DMS153 (cell line): ENCODE measurements around the gene SLC15A5.

Source experiments
- DNase-seq: peaks from one replicate; lab custom pipeline; 2025; lab: John Stamatoyannopoulos, UW

Gene SLC15A5, protein sequence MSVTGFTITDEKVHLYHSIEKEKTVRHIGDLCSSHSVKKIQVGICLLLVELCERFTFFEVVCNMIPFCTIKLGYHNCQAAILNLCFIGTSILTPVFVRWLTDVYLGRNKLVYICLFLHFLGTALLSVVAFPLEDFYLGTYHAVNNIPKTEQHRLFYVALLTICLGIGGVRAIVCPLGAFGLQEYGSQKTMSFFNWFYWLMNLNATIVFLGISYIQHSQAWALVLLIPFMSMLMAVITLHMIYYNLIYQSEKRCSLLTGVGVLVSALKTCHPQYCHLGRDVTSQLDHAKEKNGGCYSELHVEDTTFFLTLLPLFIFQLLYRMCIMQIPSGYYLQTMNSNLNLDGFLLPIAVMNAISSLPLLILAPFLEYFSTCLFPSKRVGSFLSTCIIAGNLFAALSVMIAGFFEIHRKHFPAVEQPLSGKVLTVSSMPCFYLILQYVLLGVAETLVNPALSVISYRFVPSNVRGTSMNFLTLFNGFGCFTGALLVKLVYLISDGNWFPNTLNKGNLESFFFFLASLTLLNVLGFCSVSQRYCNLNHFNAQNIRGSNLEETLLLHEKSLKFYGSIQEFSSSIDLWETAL

DNA sequence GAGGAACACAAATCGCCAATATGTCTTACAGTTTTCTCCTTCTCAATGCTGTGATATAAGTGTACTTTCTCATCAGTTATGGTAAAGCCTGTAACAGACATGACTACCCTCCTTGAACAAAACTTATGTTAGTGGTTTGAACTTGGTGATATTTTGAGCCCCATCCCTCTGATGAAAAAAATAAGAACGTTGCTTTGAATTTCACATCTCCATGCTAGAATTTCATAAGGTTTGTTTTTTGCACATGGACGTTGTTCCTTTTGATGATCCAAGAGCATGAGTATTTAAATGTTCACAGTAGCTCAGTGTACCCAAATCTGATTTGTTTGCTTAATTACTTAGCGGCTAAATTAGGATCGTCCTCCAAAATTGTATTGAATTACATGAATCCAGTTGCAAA lies at the start of gene SLC15A5:
TSS of gene SLC15A5 (minus strand) at position 101 of the 400 bp plus-strand sequence. CDS start at position 101, 0 bp downstream.
- no peak for DNase-seq

DNA sequence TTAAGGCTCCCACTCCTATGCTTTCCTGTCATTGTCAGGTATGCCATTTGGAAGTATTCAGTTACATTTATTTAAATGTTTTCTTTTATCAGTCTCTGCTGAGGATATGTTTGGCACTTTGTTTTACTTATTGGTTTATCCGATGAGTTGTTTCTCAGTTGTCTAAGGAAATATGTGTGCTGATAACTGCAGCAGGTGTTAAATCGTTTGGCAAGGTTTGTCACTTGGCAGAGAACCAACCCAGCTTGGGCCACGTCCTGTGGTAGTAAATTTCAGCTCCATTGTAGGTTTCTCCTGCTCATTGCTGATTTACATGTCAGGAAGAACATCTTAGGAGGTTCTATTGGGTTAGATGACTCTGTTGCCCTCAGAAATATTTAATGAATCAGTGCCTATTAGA lies 47.9 kb upstream of the SLC15A5 start:
- DNase-seq, result peak; percentile 69

DNA sequence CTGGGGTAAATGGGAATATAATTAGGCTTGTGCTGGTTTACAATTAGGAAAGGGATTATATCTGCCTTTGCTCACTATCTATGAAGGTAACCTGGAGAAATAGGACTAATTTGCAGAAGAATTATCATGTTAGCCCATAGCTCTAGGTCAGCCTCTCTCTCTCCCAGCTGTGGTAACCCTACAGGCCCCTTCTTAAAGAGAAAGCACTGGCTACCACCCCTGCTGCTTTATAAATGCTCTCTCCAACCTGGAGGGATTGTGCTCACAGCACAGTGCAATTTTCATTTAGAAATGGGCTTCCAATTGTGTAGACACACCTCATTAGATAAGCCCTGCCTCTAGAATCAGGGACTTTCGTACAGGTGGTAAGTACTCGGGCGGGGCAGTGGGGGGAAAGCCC lies 47.3 kb upstream of the SLC15A5 start:
- DNase-seq, result no peak

DNA sequence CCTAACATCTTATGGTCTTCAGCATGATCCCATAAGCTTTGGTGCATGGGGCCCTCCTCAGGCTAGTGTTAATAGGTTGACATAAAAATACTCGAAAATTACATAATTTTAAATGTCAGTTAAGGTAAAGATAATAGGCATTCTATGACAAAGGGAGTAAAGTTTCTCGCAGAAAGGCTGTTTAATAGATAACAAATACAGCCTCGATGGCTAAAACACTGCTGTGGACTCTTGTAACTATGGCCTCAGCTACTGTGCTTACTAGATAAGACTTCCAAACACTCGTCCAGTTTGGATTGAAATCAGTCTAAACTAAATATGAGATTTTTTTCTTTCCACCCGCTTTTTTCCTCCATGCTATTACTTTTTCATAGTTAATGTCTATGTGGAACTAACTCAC lies 46.8 kb upstream of the SLC15A5 start:
- no peak for DNase-seq

DNA sequence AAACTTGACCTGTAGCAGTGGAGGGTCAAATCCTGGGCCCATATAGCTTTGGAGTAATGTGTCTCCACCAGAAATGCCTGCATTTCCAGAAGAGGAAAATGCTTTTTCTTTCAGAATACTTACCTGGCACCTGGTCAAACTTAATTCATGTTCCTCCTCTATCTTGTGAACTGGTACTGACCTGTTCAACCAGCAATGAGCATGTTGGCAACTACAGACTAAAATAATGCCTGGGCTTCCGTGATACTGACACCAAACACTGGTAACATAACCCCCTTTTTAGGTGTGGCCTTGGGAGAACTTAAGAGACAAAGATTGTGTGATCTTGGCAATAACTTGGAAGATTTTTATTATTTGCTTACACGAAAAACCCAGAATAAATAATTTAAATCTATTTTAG lies 46.2 kb upstream of the SLC15A5 start:
- DNase-seq, result no peak

DNA sequence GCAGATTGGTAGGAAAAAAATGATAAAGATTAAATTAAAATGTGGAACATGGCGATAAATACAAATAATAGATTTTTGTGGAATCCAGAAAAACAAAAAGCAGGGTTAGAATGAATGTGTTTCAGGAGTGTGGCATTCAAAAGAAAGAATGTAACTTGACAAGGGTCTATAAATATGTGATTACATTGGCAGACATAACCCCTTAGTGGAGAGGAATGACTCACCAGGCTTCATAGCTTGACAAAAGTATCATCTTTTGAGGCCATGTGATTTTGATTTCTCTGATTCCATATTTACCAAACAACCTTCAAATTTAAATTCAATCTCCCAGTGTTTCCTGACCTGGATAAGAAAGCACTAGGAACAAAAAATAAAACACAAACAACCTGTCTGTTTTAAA lies 45.5 kb upstream of the SLC15A5 start:
- DNase-seq, result no peak

DNA sequence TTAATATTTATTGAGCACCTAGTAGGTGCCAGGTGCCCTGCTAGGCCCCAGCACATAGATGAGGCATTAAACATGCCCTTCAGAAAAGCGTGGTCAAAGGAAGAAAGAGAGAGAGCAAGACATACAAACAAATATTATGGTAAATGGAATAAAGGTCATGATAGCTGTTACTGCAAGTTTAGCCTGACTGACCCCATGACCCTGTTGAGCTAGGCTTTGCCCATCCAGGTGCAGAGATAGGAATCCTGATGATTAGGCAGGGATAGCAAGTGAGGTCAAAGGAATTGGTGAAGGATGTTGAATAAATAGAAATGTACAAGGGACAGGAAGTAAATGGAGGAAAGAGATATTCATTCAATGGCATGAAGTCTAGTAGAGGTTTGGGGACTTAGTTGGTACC lies 33.4 kb upstream of the SLC15A5 start:
- no peak for DNase-seq

DNA sequence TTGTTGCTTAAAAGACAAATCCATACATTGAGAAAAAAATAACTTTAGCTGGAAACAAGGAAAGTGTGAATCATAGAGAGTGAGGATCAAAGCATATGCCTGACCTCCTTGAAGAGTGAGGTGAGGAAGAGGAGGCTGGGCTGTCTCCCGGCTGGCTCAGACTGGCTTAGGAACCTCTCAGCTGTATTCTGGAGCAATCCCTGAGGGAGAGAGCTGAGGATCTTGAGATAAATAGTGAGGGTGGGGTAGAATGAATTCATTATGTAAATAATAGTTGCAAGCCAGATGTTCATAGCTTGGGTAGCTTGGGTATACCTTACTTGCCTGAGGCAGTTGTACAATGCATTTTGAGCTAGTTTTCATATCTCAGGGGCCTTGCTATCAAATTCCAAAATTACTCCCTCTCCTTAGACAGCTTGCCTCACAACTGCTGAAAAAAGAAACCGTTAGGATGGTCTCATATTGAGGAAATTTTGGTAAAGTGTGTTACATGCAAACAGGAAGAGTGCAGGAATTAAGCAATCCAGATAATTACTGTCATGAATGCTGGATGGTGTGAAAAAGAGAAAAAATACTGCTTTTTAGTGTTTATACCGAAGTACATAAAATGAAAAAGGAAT lies 30.5 kb upstream of the SLC15A5 start:
- no peak for DNase-seq

DNA sequence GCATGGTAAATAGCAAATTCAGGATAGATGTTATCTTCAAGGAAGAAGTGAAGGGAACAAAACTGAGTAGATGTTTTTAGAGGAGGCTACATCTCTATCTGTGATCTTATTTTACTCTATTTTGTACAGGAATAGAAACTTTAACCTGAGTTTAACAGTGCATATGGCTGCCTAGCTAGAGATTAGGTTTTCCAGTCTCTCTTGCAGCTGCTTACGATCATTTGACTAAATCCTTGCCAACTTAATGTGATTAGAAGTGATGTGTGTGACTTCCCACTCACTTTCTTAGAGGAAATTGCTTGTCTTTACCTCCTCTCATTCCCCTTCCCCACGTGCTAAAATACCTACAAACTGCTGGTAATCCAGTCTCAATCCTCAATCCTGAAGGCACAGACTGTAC lies 26.5 kb upstream of the SLC15A5 start:
- DNase-seq, result no peak

DNA sequence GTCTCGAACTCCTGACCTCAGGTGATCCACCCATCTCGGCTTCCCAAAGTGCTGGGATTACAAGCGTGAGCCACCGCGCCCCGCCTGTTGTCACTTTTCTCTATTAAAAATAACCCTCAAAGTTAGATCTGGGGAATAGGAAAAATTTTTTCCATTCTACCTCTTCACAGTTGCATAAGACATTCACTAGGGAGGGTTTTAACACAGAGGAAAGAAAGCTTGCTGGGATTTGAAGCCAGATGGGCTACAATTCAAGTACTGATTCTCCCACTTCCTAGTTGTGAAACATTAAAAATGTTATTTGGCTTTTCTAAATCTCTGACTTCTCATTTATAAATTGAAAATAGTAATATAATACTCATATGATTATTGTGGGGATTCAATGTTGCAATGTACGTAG lies 23.3 kb upstream of the SLC15A5 start:
- DNase-seq, result no peak

DNA sequence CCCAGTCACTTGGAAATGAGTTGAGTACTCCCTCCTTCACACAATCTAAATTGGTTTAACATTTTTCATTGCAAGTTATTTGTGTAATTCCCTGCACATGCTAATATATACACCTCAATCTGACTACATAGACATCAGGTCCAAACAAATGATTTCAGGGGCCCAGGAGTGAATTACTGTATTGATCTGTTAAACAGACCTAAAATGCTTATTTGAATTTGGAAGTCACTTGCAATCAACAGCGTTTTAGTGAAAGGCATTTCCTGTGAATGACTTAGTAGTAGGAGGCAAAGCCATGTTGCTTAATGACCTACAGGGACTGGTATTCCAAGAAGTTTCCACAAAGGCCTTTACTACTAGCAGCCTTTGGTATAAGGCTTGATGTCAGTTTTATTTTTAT lies 22.6 kb upstream of the SLC15A5 start:
- DNase-seq, result no peak

DNA sequence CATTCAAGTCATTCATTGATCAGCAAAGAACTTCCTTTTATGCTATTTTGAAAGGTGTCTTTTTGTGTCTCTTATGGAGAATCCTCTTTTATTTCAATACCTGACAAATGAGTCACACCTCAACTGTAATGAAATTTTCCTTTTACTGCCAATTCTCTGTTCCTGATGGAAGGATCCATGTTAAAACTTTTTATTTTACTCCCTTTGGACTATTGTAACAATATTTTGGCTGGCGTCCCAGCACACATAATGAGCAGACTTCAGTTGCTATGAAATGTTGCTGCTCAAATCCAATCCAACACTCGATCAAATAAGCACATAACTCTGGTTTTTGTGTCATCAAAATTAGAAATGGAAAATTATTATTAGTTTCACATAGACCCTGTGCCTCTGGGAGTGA lies 21.9 kb upstream of the SLC15A5 start:
- DNase-seq, result no peak

DNA sequence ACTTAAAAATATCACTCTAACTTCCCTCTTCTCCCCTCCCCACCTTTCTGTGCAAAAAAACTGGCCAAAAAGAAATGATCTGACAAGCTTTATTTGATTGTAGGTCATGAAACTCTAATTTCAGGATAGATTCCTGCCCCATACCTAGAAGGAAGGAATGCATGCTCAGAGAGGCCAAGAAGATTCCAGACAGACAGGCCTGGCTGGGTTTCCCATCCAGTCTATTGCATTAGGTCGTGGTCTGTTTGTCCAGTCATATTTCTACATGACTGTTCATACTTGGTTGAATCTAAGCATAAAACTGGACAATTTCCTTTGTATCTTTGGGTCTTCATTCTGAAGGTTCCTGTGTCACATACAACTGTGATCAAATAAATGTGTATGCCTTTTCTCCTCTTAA lies 20.0 kb upstream of the SLC15A5 start:
- DNase-seq, result no peak

DNA sequence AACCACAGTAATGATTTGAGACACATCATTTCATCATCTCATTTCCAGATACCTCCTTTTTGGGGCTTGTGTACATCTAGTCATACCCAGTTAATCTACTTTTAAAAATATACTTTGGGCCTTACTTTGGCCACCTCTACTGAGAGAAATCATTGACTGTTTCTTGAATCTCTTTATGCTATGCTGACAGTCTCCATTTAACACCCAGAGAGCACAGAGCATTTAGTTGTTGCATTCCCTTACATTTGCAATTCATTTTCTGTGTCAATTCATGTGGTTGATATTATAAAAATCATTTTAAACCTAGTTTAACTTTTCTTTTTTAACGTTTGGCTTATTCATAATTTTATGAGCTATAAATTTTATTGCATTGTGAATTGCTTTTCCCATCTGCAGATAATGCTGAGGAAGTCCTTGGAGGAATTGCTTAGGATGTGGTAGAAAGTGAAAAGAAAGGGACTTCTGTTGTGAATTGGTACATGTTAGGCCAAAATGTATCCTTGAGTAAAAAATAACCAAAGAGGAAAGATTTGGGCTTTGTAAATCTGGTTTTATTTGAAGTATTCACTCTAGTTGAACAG lies 17.0 kb upstream of the SLC15A5 start:
- DNase-seq, result no peak

DNA sequence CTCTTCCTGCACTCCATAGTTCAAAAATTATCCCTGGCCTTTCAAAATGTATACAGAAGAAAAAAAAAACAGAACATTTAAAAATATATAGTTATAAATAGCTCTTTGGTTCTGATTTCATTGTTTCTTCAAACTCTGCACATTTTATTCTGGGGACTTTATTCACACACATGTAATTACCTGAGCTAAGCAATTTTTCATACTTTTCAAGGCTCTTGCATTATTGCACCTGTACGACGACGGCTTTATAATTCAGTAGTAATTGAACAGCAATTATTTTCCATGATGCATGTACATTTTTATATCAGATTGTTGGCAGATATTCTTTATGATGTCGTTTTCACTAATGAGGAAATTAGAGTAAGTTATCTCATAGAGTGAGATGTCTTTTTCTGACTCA lies 13.5 kb upstream of the SLC15A5 start:
- DNase-seq, result no peak

DNA sequence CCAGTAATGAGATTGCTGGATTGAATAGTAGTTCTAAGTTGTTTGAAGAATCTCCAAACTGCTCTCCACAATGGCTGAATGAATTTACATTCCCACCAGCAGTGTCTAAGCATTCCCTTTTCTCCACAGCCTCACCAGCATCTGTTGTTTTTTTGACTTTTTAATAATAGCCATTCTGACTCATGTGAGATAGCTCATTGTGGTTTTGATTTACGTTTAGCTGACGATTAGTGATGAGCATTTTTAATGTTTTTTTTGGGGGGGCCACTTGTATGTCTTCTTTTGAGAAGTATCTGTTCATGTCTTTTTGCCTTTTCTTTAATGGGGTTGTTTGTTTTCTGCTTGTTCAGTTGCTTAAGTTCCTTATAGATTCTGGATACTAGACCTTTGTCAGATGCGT lies 8.1 kb upstream of the SLC15A5 start:
- DNase-seq, result no peak

DNA sequence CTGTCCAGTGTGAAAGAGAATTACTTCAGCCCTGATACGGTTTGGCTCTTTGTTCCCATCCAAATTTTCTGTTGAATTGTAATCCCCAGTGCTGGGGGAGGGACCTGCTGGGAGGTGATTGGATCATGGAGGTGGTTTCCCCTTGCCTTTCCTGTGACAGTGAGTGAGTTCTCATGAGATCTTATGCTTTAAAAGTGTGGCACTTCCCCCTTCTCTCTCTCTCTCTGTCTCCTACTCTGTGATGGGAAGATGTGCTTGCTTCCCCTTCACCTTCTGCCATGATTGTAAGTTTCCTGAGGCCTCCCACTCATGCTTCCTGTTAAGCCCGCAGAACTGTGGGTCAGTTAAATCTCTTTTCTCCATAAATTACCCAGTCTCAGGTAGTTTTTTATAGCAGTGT lies 5.5 kb upstream of the SLC15A5 start:
- DNase-seq, result no peak

DNA sequence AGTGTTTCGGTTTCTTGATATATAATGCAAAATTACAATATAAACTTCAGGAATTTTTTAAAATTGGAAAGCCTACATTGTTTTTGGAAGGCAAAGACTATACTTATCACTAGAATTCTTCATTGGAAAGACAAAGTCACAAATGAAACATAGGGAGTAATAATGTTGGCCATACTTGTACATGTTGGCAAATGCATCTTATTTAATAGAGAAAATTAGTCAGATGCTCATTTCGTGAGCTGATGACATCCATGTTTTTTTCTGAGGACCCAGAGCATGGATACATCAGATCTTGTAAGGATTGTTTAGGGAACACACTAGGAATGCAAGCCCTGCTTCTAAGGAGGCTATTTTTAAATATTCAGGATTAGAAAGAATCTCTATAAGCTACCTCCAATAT lies 4.6 kb upstream of the SLC15A5 start:
- no peak for DNase-seq

DNA sequence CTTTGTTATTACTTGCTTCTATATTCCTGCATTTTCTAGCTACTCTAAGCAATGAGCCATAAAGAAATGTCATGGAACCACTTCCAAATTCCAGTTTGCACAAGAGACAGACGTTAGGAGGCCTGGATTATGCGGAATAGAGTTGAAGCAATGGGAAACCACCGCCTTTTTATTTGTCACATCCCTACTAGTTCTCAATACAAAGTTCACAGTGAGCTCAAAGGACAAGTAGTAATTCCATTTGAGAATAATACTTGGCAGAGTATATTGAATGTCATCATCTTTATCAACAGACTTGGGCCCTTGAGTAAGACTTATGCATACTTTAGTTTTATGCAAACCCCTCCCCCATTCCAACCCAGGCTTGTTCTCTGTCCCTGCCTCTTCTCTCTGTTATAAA lies 3.7 kb upstream of the SLC15A5 start:
- no peak for DNase-seq

DNA sequence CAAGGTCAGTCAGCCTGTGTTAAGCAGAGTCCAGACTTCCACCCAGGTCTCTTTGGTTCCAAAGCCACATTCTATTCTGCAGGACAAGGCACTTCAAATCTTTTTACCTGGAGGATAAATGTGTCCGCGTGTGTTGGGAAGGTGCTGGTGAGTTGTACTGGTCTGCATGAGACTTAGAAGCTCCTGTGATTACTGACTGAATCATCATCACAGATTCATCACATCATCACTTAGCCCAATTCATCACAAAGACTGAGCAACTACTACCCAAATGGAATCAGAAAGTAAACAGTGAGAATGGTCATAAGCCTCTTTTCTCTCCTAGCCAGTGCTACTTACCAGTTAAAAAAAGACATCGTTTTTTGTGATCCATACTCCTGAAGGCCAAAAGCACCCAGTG lies 5.3 kb downstream of the SLC15A5 start:
- no peak for DNase-seq

DNA sequence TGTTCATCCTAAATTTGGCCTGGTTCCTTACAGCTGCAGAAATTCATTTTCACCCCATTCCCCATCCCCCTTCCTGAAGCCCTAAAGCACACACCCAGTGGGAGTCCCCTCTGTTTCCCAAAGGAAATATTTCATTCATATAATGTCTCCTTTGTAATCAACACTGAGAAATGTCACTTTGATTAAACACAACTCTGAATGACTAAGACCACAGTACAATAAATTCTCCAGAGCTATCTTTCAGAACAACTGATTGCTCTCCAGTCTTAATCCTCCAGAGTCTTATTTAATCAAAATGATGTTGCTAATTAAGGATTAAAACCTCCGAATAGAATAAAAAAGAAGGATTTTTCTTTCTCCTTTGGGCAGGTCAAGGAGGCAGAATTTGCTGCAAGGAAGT lies 6.4 kb downstream of the SLC15A5 start:
- DNase-seq, result no peak

DNA sequence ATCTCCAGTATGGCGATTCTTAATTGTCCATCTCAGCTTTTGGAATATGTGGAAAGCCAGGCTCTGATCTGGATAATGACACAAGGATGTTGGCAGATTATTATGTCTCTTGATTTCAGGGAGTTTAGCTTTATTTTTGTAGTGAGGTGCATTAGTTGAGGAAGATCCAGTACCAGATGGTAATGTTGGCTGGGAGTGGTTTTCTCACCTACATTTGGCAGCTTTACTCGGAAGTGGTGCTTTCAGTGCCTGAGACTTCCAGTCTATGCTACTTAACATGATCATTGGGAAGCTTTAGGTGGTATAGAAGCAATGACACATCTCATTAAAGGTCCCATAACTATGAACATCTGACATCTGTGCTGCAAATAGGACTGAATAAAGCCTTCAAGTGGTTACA lies 7.5 kb downstream of the SLC15A5 start:
- DNase-seq, result no peak

DNA sequence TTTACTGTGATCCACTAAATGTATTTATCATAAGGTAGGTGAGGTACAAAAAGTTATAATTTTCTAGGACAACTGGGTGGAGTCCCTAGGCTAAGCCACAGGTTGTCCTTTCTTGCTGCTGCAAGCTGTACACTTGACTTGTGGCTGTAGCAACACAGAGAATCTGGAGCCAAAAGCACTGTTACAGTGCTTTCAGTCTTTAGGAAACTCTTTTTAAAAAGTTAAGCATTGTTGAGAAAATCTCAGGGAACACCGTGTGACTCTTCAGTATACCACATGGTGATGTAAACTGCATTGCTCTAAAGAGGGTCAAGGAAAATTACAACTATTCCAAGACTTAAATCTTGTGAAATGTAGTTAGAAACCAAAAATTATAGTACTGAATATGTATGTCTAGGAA lies 11.4 kb downstream of the SLC15A5 start:
- DNase-seq, result no peak
